ENCODE results near the gene RGS3. TPM values are rescaled to one million over a fixed set of nuclear protein-coding genes. Genes with fewer than 3 reads are reported as not detected.
A peak's percentile ranks its signal among the peaks of the same experiment; 100 is the strongest.

Gene RGS3
- total and polyA plus RNA-seq, 5 donors: 107 to 184 (median 163) TPM

DNA sequence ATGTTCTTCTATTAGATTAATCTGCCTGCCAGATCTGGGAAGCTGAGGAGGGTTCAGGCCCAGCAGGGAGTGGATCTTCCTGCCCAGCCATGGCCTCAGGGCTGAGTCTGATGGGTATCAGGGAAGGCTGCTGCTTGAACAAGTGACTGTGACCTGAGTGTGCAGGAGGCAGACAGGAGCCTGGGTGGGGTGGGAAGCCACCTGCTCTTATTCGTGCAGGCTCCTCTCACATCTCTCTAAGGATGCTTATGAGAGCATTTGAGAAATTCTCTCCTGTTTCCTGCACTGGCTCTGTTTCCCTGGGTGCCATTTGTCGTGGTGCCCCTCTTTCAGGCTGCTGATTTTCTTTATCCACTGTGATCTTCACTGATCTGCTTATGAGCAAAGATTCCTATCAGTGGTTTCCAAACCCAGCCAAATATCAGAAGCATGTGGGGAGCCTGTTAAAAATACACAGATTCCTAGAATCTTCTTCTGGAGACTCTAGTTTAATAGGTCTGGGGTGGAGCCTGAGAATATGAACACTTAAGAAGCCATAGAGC, 2.1 kb downstream of the RGS3 start:
- no peak for ATAC-seq
- peaks cover 2% of the 10 kb centered on the region for H3K4me1 ChIP-seq (ENCODE audit: control insufficient read depth, insufficient read depth, low read length)

DNA sequence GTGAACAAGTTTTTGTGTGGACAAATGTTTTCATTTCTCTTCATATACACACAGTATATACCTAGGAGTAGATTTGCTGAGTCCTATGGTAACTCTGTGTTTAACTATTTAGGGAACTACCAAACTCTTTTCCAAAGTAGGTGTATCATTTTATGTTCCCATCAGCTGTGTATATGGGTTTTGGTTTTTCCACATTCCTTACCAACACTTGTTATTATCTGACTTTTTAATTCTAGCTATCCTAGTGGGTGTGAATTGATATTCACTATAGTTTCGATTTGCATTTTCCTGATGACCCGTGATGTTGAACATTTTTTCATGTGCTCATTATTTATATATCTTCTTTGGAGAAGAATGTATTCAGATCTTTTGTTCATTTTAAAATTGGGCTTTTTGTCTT, 3.7 kb downstream of the RGS3 start:
- DNase-seq: no peak
- ATAC-seq: no peak
- H3K4me3 ChIP-seq (ENCODE audit: low read length): no peak overlapping the region
- H3K4me1 ChIP-seq (ENCODE audit: control insufficient read depth, insufficient read depth, low read length): peaks cover 2% of the 10 kb centered on the region
- no peaks in the 10 kb centered on the region for H3K27me3 ChIP-seq (ENCODE audit: control insufficient read depth, insufficient read depth)
- intact Hi-C loops (cut with DNase I): loop anchor here in 1 of 4 donors (5.0 kb wide), 1 partner anchor 45 kb away; no protein-coding TSS in a partner anchor
- H3K27ac ChIP-seq (ENCODE audit: low read length): no peak overlapping the region
- WGBS: 94% methylated on average over 2 of the region's 2 CpGs
- no peaks in the 10 kb centered on the region for H3K9me3 ChIP-seq (ENCODE audit: control insufficient read depth, low read length)

More for the DNA sequence above, 2.1 kb downstream of the RGS3 start:
- WGBS: 71% methylated on average over 2 of the region's 2 CpGs
- intact Hi-C loops (cut with DNase I): loop anchor here in 1 of 4 donors (5.0 kb wide), 1 partner anchor 47 kb away; no protein-coding TSS in a partner anchor
- DNase-seq: no peak
- Histone ChIP-seq H3K9me3 (ENCODE audit: control insufficient read depth, low read length) (no peaks in the 10 kb centered on the region), H3K4me3 (ENCODE audit: low read length) (peak overlapping the region; percentile 43), H3K27ac (ENCODE audit: low read length) (peak overlapping the region; percentile 83), H3K27me3 (ENCODE audit: control insufficient read depth, insufficient read depth) (no peaks in the 10 kb centered on the region)

DNA sequence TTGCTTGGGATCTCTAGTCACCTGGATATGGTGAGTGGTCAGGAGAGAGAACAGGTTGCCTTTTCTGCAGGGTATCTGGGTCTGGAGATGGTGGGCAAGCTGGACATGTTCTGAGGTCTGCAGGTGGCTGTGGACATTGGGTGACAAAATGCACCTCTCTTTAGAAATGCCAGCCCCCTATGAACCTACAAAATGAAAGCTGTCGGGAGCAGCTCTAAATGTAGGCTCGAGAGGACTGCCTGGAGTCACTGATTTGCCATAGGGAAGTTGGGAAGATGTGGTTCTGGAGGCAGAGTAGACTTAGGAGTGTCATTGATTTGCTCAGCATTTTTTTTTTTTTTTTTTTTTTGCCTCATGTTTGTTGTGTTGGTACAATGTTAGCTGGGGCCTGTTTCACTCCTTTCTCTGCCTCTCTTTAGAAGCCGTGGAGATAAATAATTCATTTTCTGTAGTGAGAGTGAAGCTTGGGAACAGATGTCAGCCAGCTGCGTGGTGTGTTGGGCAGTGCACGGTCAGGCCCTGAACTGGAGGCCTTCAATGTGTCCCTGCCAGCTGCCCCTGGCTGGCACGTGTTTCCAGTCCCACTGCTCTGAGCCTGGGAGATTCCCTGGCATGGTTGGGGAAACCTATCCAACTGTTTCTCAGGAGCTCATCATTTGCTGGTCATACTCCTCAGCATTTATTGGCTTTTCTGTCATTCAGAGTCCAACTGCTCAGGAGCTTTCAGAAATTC, 5.4 kb downstream of the RGS3 start:
- Histone ChIP-seq H3K4me1 (ENCODE audit: control insufficient read depth, insufficient read depth, low read length) (peaks cover 2% of the 10 kb centered on the region), H3K9me3 (ENCODE audit: control insufficient read depth, low read length) (no peaks in the 10 kb centered on the region), H3K27ac (ENCODE audit: low read length) (peak overlapping the region; percentile 61), H3K27me3 (ENCODE audit: control insufficient read depth, insufficient read depth) (no peaks in the 10 kb centered on the region), H3K4me3 (ENCODE audit: low read length) (no peak overlapping the region)
- DNase-seq: peak in 2 of 3 donors; percentile 66 to 74
- peak; percentile 77 to 81 for ATAC-seq
- WGBS: 45% methylated on average over 6 of the region's 6 CpGs
- intact Hi-C loops (cut with DNase I): loop anchor here in 1 of 4 donors (5.0 kb wide), 1 partner anchor 43 kb away; no protein-coding TSS in a partner anchor

DNA sequence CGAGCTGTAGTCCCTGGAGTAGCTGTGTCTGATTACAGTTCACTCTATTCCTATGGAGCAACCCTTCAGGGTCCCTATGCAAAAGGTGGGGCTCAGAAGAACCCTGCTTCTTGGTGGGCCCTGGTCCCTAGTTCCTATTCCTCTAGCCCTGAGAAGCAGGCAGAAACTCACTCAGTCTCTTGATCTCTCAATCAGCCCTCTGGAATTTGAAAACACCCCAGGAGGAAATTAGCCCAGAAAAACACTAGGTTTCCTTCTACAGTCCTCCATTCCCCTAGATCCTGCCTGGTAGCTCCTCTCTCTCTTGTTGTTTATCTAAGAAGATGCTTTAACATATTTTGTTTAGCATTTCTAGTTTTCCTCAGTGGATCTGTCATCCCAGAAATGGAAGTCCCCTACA, 7.6 kb downstream of the RGS3 start:
- Histone ChIP-seq H3K27ac (ENCODE audit: low read length) (peak overlapping the region; percentile 3), H3K4me1 (ENCODE audit: control insufficient read depth, insufficient read depth, low read length) (peaks cover 4% of the 10 kb centered on the region), H3K9me3 (ENCODE audit: control insufficient read depth, low read length) (no peaks in the 10 kb centered on the region), H3K4me3 (ENCODE audit: low read length) (no peak overlapping the region), H3K27me3 (ENCODE audit: control insufficient read depth, insufficient read depth) (no peaks in the 10 kb centered on the region)
- no peak for DNase-seq
- ATAC-seq: no peak
- intact Hi-C loops (cut with DNase I): no loop called here
- 70% methylated on average over 1 of the region's 1 CpG for WGBS

DNA sequence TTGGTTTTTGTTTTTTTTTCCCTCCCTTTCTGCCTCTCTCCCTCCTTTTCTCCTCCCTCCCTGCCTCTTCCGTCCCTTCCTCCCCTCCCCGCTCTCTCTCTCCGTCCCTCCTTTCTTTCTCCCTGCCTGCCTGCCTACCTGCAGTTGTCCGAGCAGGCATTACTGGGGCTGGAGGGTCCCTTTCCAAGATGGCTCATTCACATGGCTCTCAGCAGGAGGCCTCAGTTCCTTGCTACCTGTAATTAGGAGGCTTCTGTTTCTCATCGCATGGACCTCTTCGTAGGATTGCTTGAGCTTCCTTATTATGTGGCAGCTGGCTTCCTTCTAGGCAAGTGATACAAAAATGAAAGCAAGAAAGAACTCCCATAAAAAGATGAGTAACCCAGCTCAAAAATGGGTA, 8.0 kb downstream of the RGS3 start:
- WGBS: 71% methylated on average over 6 of the region's 6 CpGs
- H3K27ac ChIP-seq (ENCODE audit: low read length): peak overlapping the region; percentile 48
- ATAC-seq: no peak
- intact Hi-C loops (cut with DNase I): no loop called here
- H3K27me3 ChIP-seq (ENCODE audit: control insufficient read depth, insufficient read depth): no peaks in the 10 kb centered on the region
- DNase-seq: no peak
- peaks cover 8% of the 10 kb centered on the region for H3K4me1 ChIP-seq (ENCODE audit: control insufficient read depth, insufficient read depth, low read length)
- H3K4me3 ChIP-seq (ENCODE audit: low read length): no peak overlapping the region
- H3K9me3 ChIP-seq (ENCODE audit: control insufficient read depth, low read length): no peaks in the 10 kb centered on the region

DNA sequence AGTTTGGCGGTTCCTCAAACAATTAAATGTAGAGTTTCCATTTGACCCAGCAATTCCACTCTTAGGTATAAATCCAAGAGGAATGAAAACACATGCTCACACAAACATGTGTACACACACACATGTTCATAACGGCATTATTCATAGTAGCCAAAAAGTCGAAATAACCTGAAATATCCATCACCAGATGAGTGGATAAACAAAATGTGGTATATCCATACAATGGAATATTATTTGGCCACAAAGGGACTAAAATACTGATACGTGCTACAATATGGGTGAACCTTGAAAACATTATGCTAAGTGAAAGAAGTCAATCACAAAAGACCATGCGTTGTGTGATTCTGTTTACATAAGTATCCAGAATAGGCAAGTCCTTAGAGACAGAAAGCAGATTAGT, 8.7 kb downstream of the RGS3 start:
- H3K27ac ChIP-seq (ENCODE audit: low read length): no peak overlapping the region
- DNase-seq (no peak), ATAC-seq (no peak)
- no peak overlapping the region for H3K4me3 ChIP-seq (ENCODE audit: low read length)
- H3K27me3 ChIP-seq (ENCODE audit: control insufficient read depth, insufficient read depth): no peaks in the 10 kb centered on the region
- 95% methylated on average over 5 of the region's 5 CpGs for WGBS
- H3K4me1 ChIP-seq (ENCODE audit: control insufficient read depth, insufficient read depth, low read length): peaks cover 9% of the 10 kb centered on the region
- intact Hi-C loops (cut with DNase I): no loop called here
- H3K9me3 ChIP-seq (ENCODE audit: control insufficient read depth, low read length): no peaks in the 10 kb centered on the region

DNA sequence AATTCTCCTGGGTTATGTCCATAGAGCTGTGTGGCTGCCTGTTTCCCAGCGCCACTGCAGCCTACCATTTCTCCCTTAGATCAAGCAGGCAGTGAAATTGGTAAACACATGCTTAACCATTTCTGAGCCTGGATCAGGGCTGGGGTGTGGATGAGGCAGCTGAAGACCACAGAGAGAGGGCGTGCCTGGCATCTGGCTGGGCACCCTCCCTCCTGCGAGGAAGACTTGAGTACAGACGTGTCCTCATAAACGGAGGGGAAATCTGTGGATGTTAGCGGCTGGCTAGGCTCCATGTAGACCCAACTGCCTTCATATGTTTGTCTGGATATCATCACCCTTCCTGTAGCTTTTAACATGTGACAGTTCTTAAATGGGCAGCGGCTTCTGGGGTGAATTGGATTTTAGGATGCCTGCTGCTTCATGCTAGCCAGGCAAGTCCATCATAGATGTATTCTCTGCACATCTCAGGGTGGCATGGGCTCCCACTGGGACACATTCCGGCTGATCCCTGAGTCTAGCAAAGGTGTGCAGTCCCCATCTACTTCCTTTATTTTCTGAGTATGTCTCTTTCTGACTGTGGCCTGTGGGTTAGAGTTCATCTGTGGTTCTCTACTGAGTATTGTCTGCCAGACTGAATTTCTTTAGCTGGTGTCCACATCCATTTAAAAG, 11.0 kb downstream of the RGS3 start:
- no peak for DNase-seq
- 63% methylated on average over 8 of the region's 8 CpGs for WGBS
- ATAC-seq: no peak
- Histone ChIP-seq H3K27me3 (ENCODE audit: control insufficient read depth, insufficient read depth) (no peaks in the 10 kb centered on the region), H3K9me3 (ENCODE audit: control insufficient read depth, low read length) (no peaks in the 10 kb centered on the region), H3K27ac (ENCODE audit: low read length) (peak overlapping the region; percentile 21), H3K4me1 (ENCODE audit: control insufficient read depth, insufficient read depth, low read length) (peaks cover 12% of the 10 kb centered on the region), H3K4me3 (ENCODE audit: low read length) (no peak overlapping the region)
- intact Hi-C loops (cut with DNase I): no loop called here

DNA sequence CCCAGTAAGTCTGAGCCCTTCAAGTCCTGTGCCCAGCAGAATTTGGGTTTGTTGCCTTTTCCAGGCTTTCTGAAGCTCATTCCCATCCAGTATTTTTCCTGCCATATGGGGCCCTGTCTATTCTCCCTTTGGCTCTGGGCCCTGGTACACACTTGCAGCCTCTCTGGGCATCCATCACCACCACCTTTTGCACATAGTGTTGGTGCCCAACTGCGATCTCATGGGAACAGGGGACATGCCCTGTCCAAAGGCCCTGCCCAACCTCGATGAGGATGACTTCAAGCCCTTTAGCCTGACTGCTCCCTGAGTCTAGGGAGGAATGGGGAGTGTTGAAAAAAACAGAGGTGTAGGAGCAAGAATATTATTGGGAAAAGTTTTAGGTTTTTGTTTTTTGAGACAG, 11.5 kb downstream of the RGS3 start:
- H3K9me3 ChIP-seq (ENCODE audit: control insufficient read depth, low read length): no peaks in the 10 kb centered on the region
- ATAC-seq (peak; percentile 12 to 38), DNase-seq (no peak)
- WGBS: 71% methylated on average over 2 of the region's 2 CpGs
- H3K4me1 ChIP-seq (ENCODE audit: control insufficient read depth, insufficient read depth, low read length): peaks cover 12% of the 10 kb centered on the region
- intact Hi-C loops (cut with DNase I): no loop called here
- H3K4me3 ChIP-seq (ENCODE audit: low read length): no peak overlapping the region
- no peaks in the 10 kb centered on the region for H3K27me3 ChIP-seq (ENCODE audit: control insufficient read depth, insufficient read depth)
- H3K27ac ChIP-seq (ENCODE audit: low read length): peak overlapping the region; percentile 55

DNA sequence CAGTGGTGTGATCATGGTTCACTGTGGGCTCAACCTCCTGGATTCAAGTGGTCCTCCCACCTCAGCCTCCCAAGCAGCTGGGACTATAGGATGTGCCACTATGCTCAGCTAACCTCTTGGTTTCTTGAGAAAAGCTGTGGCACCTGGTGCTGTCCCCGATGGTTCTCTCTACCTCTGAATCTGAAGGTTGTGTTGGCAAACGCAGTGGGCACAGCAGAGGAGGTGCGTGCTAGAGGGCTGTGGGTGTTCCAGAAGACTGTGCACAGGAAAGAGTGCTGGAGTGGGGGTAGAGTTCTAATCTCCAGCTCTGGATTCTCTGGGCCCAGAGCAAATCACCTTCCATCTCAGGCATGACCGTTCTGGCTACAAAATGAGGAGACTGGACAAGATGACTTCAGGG, 12.5 kb downstream of the RGS3 start:
- DNase-seq: no peak
- intact Hi-C loops (cut with DNase I): no loop called here
- Histone ChIP-seq H3K4me3 (ENCODE audit: low read length) (no peak overlapping the region), H3K4me1 (ENCODE audit: control insufficient read depth, insufficient read depth, low read length) (peaks cover 12% of the 10 kb centered on the region), H3K9me3 (ENCODE audit: control insufficient read depth, low read length) (no peaks in the 10 kb centered on the region), H3K27me3 (ENCODE audit: control insufficient read depth, insufficient read depth) (no peaks in the 10 kb centered on the region), H3K27ac (ENCODE audit: low read length) (no peak overlapping the region)
- ATAC-seq: no peak
- WGBS: 84% methylated on average over 4 of the region's 4 CpGs

DNA sequence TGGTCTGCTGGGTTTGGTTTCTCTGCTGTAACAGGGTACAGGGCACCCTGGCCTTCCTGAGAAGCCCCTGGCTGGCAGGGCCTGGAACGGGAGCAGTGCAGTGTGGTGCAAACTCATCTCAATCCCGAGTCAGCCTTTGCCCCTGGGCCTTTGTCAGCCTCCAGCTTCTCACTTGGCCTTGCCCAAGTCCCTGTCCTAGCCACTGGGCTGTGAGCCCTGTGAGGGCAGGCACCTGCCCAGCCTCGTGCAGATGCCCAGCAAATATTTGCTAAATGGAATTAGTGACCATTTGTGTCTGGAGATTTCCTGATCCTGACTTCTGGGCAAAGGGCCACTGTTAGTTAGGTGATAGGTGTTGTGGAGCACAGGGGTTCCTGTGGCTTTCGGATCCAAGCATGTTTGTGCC, 13.0 kb downstream of the RGS3 start:
- 66% methylated on average over 4 of the region's 4 CpGs for WGBS
- H3K27me3 ChIP-seq (ENCODE audit: control insufficient read depth, insufficient read depth): no peaks in the 10 kb centered on the region
- no peaks in the 10 kb centered on the region for H3K9me3 ChIP-seq (ENCODE audit: control insufficient read depth, low read length)
- H3K4me3 ChIP-seq (ENCODE audit: low read length): no peak overlapping the region
- H3K27ac ChIP-seq (ENCODE audit: low read length): peak overlapping the region; percentile 42
- H3K4me1 ChIP-seq (ENCODE audit: control insufficient read depth, insufficient read depth, low read length): peaks cover 12% of the 10 kb centered on the region
- DNase-seq (no peak), ATAC-seq (no peak)
- intact Hi-C loops (cut with DNase I): no loop called here

DNA sequence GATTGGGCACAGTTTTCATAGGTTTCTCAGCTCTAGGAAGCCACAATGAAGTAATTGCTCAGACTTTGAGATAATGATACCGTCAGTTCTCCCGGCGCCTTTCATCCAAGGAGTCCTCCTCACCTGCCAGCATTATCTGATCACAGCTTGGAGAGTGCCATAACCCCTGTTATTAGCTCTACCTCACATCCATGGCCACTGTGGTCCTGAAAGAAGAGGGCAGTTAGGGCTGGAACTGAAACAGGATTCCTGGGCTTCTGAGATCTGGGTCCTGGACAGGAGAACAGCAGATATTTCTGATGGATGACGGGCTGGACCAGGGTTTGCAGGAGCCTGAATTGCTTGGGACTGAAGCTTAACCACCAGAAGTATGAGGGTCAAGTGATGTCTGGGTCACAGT, 13.5 kb downstream of the RGS3 start:
- Histone ChIP-seq H3K4me3 (ENCODE audit: low read length) (no peak overlapping the region), H3K27me3 (ENCODE audit: control insufficient read depth, insufficient read depth) (no peaks in the 10 kb centered on the region), H3K4me1 (ENCODE audit: control insufficient read depth, insufficient read depth, low read length) (peaks cover 12% of the 10 kb centered on the region), H3K27ac (ENCODE audit: low read length) (peak overlapping the region; percentile 30), H3K9me3 (ENCODE audit: control insufficient read depth, low read length) (no peaks in the 10 kb centered on the region)
- intact Hi-C loops (cut with DNase I): no loop called here
- WGBS: 76% methylated on average over 4 of the region's 4 CpGs
- ATAC-seq (no peak), DNase-seq (no peak)
